GM23338 (cell line): ENCODE data around the gene BRME1. TPM values are rescaled to one million over a fixed set of nuclear protein-coding genes. Genes with fewer than 3 reads are reported as not detected.

Source experiments
- ATAC-seq: fragments of 200-7000 bp; cut with Tn5 transposase; 3 replicates; pipeline ENCODE4 v1.9.1; 2020
- DNase-seq: peaks from one replicate; pipeline ENCODE4 v3.0.0-alpha.2; 2015; ENCODE audit warnings: low spot score
- H2AFZ ChIP-seq: fragments of 200-600 bp; sonication (generic); 2 replicates; pipeline ENCODE4 v1.8.0; 2016; ENCODE audit warnings: antibody characterized with exemption, mild to moderate bottlenecking, moderate library complexity
- H3F3A ChIP-seq: fragments of 200-600 bp; sonication (generic); replicated peaks from 2 replicates; pipeline ENCODE4 v1.8.0; 2017; ENCODE audit warnings: antibody characterized with exemption, mixed run types, low read depth
- H3K27ac ChIP-seq: fragments of 200-600 bp; sonication (generic); 2 replicates; pipeline ENCODE4 v1.6.1; 2016; ENCODE audit warnings: low read depth
- H3K27me3 ChIP-seq: fragments of 200-600 bp; sonication (generic); 2 replicates; pipeline ENCODE4 v1.8.0; 2016; ENCODE audit warnings: mild to moderate bottlenecking, mixed run types, moderate library complexity; ENCODE audit not compliant: insufficient read depth
- H3K36me3 ChIP-seq: fragments of 200-600 bp; sonication (generic); 2 replicates; pipeline ENCODE4 v1.8.0; 2016; ENCODE audit warnings: mild to moderate bottlenecking; ENCODE audit not compliant: insufficient read depth
- H3K4me1 ChIP-seq: fragments of 200-600 bp; sonication (generic); 2 replicates; pipeline ENCODE4 v1.8.0; 2016; ENCODE audit warnings: mild to moderate bottlenecking, moderate library complexity; ENCODE audit not compliant: insufficient read depth
- H3K4me2 ChIP-seq: fragments of 200-600 bp; sonication (generic); 2 replicates; pipeline ENCODE4 v1.7.1; 2017; ENCODE audit warnings: mixed run types
- H3K4me3 ChIP-seq: fragments of 200-600 bp; sonication (generic); 2 replicates; pipeline ENCODE4 v1.6.1; 2016; ENCODE audit warnings: mixed run types
- H3K79me2 ChIP-seq: fragments of 200-600 bp; sonication (generic); replicated peaks from 2 replicates; pipeline ENCODE4 v1.8.0; 2017; ENCODE audit warnings: mild to moderate bottlenecking; ENCODE audit not compliant: insufficient read depth
- H3K9me2 ChIP-seq: fragments of 200-600 bp; sonication (generic); 2 replicates; pipeline ENCODE4 v1.8.0; 2017; ENCODE audit not compliant: insufficient read depth
- H4K20me1 ChIP-seq: fragments of 200-600 bp; sonication (generic); replicated peaks from 2 replicates; pipeline ENCODE4 v1.8.0; 2017; ENCODE audit warnings: mild to moderate bottlenecking; ENCODE audit not compliant: insufficient read depth
- H3K27ac Mint-ChIP-seq: 2 replicates; pipeline ENCODE4 v1.8.0; 2020; ENCODE audit warnings: inconsistent platforms, mild to moderate bottlenecking, moderate library complexity, mixed read lengths
- H3K27me3 Mint-ChIP-seq: 3 replicates; pipeline ENCODE4 v1.8.0; 2022; ENCODE audit warnings: low read depth, mild to moderate bottlenecking, moderate library complexity, mixed read lengths, inconsistent platforms; ENCODE audit not compliant: insufficient read depth, poor library complexity
- H3K36me3 Mint-ChIP-seq: 3 replicates; pipeline ENCODE4 v1.8.0; 2021; ENCODE audit warnings: low read depth, mild to moderate bottlenecking, inconsistent platforms, moderate library complexity, mixed read lengths
- H3K4me1 Mint-ChIP-seq: 3 replicates; pipeline ENCODE4 v1.8.0; 2020; ENCODE audit warnings: mild to moderate bottlenecking, inconsistent platforms, mixed read lengths
- H3K4me3 Mint-ChIP-seq: 3 replicates; pipeline ENCODE4 v1.8.0; 2021; ENCODE audit warnings: moderate library complexity, mild to moderate bottlenecking, inconsistent platforms, mixed read lengths
- H3K9me3 Mint-ChIP-seq: 3 replicates; pipeline ENCODE4 v1.8.0; 2020; ENCODE audit warnings: moderate library complexity, mild to moderate bottlenecking, inconsistent platforms, mixed read lengths
- CREB1 ChIP-seq: fragments of 250-450 bp; sonication (Bioruptor Pico); IDR thresholded peaks from 2 replicates; pipeline ENCODE4 v1.5.0; 2020; ENCODE audit warnings: low read depth, mild to moderate bottlenecking, moderate library complexity
- EZH2 ChIP-seq: fragments of 200-600 bp; sonication (generic); IDR thresholded peaks from one replicate; pipeline ENCODE4 v1.8.0; 2017; ENCODE audit warnings: antibody characterized with exemption, mild to moderate bottlenecking, low read depth; ENCODE audit not compliant: unreplicated experiment
- EZH2phosphoT487 ChIP-seq: fragments of 200-600 bp; sonication (generic); IDR thresholded peaks from one replicate; pipeline ENCODE4 v1.8.1; 2018; ENCODE audit warnings: antibody characterized with exemption; ENCODE audit not compliant: unreplicated experiment
- JUNB ChIP-seq: IDR thresholded peaks from one replicate; pipeline ENCODE4 v1.6.1; 2016; ENCODE audit warnings: antibody characterized with exemption; ENCODE audit not compliant: unreplicated experiment
- NANOG ChIP-seq: IDR thresholded peaks from 2 replicates; pipeline ENCODE4 v1.6.1; 2016; ENCODE audit warnings: antibody characterized with exemption, borderline replicate concordance
- POLR2AphosphoS5 ChIP-seq: IDR thresholded peaks from 2 replicates; pipeline ENCODE4 v1.6.1; 2016; ENCODE audit warnings: antibody characterized with exemption, low read depth
- ZNF114 ChIP-seq: fragments of 250-450 bp; sonication (Bioruptor Pico); IDR thresholded peaks from 2 replicates; pipeline ENCODE4 v1.5.0; 2020; ENCODE audit warnings: mild to moderate bottlenecking, moderate library complexity
- ZNF331 ChIP-seq: fragments of 250-450 bp; sonication (Bioruptor Pico); IDR thresholded peaks from 2 replicates; pipeline ENCODE4 v1.5.0; 2020; ENCODE audit warnings: low read depth, mild to moderate bottlenecking, moderate library complexity
- polyA plus RNA-seq: library from polyadenylated mRNA; unstranded; fragments of >200 nt; fragmentation: Nextera tagmentation; extraction: Ambion mirVana; gene quantifications from 2 replicates; pipeline ENCODE4 v1.2.1, GENCODE V29; 2016
- total RNA-seq: library from RNA; depleted of rRNA; stranded (reverse); fragments of >200 nt; shearing (Covaris generic); gene quantifications from 2 replicates; pipeline ENCODE4 v1.2.3, GENCODE V29; 2014
- TF ChIP-seq, protein P1 (sequence below): IDR thresholded peaks from one replicate; pipeline ENCODE4 v1.6.1; 2018; ENCODE audit warnings: antibody characterized with exemption; ENCODE audit not compliant: unreplicated experiment
- TF ChIP-seq, protein P2 (sequence below): IDR thresholded peaks from 2 replicates; pipeline ENCODE4 v1.6.1; 2016; ENCODE audit warnings: antibody characterized with exemption

The BRME1 gene
- total and polyA plus RNA-seq, 2 experiments from 2014 or later = 3.9 to 4.0 TPM

DNA sequence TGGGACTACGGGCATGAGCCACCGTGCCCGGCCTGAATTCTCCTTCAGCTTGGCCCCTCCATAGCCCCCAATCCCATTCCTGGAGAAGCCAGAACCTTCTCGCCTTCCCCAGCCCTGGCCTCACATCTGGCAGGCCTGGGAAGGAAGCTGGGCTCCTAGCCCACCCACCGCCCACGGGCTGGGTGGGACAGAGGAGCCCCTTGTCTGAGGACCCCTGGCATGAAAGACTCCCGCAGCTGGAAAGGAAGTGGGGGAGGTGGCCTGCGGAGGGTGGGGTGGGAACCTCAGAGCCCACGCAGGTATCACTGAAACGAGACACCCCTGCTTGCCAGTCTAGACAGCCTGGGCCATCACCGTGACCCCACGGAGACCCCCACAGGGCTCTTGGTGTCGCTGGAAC, 36.6 kb downstream of the BRME1 start:
- Histone ChIP-seq H4K20me1 (peaks cover 6% of the 10 kb centered on the region; the same call in 1 of the 2 replicates), H3K36me3 (no peaks in the 10 kb centered on the region), H3K4me1 (peaks cover 2% of the 10 kb centered on the region; the same call in 1 of the 2 replicates), H3K4me2 (no peak overlapping the region), H3F3A (peaks cover 12% of the 10 kb centered on the region; the same call in 1 of the 2 replicates), H3K79me2 (no peaks in the 10 kb centered on the region), H3K27me3 (peaks cover 94% of the 10 kb centered on the region), H2AFZ (no peak overlapping the region), H3K27ac (no peak overlapping the region), H3K4me3 (no peak overlapping the region), H3K9me2 (no peaks in the 10 kb centered on the region)
- Mint-ChIP-seq H3K4me1 (peaks cover 11% of the 10 kb centered on the region), H3K4me3 (no peak overlapping the region), H3K27ac (no peak overlapping the region), H3K27me3 (peaks cover 86% of the 10 kb centered on the region), H3K36me3 (no peaks in the 10 kb centered on the region; the same call in 2 of the 3 replicates), H3K9me3 (no peaks in the 10 kb centered on the region; the same call in 2 of the 3 replicates)
- DNase-seq (no peak), ATAC-seq (no peak)
- TF ChIP-seq, protein P1, sequence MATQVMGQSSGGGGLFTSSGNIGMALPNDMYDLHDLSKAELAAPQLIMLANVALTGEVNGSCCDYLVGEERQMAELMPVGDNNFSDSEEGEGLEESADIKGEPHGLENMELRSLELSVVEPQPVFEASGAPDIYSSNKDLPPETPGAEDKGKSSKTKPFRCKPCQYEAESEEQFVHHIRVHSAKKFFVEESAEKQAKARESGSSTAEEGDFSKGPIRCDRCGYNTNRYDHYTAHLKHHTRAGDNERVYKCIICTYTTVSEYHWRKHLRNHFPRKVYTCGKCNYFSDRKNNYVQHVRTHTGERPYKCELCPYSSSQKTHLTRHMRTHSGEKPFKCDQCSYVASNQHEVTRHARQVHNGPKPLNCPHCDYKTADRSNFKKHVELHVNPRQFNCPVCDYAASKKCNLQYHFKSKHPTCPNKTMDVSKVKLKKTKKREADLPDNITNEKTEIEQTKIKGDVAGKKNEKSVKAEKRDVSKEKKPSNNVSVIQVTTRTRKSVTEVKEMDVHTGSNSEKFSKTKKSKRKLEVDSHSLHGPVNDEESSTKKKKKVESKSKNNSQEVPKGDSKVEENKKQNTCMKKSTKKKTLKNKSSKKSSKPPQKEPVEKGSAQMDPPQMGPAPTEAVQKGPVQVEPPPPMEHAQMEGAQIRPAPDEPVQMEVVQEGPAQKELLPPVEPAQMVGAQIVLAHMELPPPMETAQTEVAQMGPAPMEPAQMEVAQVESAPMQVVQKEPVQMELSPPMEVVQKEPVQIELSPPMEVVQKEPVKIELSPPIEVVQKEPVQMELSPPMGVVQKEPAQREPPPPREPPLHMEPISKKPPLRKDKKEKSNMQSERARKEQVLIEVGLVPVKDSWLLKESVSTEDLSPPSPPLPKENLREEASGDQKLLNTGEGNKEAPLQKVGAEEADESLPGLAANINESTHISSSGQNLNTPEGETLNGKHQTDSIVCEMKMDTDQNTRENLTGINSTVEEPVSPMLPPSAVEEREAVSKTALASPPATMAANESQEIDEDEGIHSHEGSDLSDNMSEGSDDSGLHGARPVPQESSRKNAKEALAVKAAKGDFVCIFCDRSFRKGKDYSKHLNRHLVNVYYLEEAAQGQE = no peak
- no peak for TF ChIP-seq EZH2phosphoT487
- TF ChIP-seq CREB1 (CRISPR knock-in tag) = no peak
- no peak for TF ChIP-seq EZH2
- no peak for TF ChIP-seq JUNB
- TF ChIP-seq, protein P2, sequence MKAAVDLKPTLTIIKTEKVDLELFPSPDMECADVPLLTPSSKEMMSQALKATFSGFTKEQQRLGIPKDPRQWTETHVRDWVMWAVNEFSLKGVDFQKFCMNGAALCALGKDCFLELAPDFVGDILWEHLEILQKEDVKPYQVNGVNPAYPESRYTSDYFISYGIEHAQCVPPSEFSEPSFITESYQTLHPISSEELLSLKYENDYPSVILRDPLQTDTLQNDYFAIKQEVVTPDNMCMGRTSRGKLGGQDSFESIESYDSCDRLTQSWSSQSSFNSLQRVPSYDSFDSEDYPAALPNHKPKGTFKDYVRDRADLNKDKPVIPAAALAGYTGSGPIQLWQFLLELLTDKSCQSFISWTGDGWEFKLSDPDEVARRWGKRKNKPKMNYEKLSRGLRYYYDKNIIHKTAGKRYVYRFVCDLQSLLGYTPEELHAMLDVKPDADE = no peak
- TF ChIP-seq ZNF331 = no peak
- TF ChIP-seq POLR2AphosphoS5 = no peak
- TF ChIP-seq ZNF114 = no peak
- TF ChIP-seq NANOG = no peak

DNA sequence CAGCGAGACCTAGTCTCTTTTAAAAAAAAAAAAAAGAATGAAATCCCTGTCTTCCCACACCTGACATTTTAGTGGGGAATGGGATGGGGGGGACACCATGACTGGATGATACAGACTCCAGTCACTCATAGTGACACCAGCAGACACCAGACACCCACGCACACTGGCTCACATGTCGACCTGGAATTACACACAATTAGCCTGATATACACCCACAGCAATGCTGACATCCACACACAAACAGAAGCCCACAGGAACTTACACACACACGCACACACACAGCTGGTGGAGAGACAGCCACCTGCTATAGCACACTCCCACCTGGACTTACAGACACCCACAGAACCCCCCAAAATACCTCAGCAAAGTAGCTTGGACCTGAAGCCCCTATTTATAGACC, 37.3 kb downstream of the BRME1 start:
- peaks cover 10% of the 10 kb centered on the region for H3K4me1 Mint-ChIP-seq
- peaks cover 86% of the 10 kb centered on the region for H3K27me3 Mint-ChIP-seq
- ATAC-seq (no peak), DNase-seq (no peak)
- peaks cover 17% of the 10 kb centered on the region for H3F3A ChIP-seq
- H3K4me3 ChIP-seq = no peak overlapping the region
- no peak overlapping the region for H3K4me2 ChIP-seq
- H3K4me1 ChIP-seq = no peaks in the 10 kb centered on the region; the same call in 1 of the 2 replicates
- H4K20me1 ChIP-seq = peaks cover 6% of the 10 kb centered on the region; the same call in 1 of the 2 replicates
- H3K27me3 ChIP-seq = peaks cover 94% of the 10 kb centered on the region
- no peaks in the 10 kb centered on the region for H3K36me3 ChIP-seq
- no peaks in the 10 kb centered on the region; the same call in 2 of the 3 replicates for H3K36me3 Mint-ChIP-seq
- no peak overlapping the region for H2AFZ ChIP-seq
- no peak overlapping the region for H3K27ac ChIP-seq
- H3K27ac Mint-ChIP-seq = no peak overlapping the region
- H3K9me3 Mint-ChIP-seq = no peaks in the 10 kb centered on the region; the same call in 2 of the 3 replicates
- H3K79me2 ChIP-seq = no peaks in the 10 kb centered on the region
- H3K9me2 ChIP-seq = no peaks in the 10 kb centered on the region
- no peak overlapping the region for H3K4me3 Mint-ChIP-seq
- TF ChIP-seq, protein P2 = no peak
- TF ChIP-seq ZNF331 = no peak
- TF ChIP-seq EZH2 = no peak
- TF ChIP-seq POLR2AphosphoS5 = no peak
